GM23338 (cell line): ENCODE measurements around the gene MDM2. TPM values are rescaled to one million over a fixed set of nuclear protein-coding genes. Genes with fewer than 3 reads are reported as not detected.

Experiments used
- ATAC-seq: fragments of 200-7000 bp; cut with Tn5 transposase; 3 replicates; pipeline ENCODE4 v1.9.1; 2020
- DNase-seq: peaks from one replicate; pipeline ENCODE4 v3.0.0-alpha.2; 2015; ENCODE audit warnings: low spot score
- H2AFZ ChIP-seq: fragments of 200-600 bp; sonication (generic); 2 replicates; pipeline ENCODE4 v1.8.0; 2016; ENCODE audit warnings: antibody characterized with exemption, mild to moderate bottlenecking, moderate library complexity
- H3F3A ChIP-seq: fragments of 200-600 bp; sonication (generic); replicated peaks from 2 replicates; pipeline ENCODE4 v1.8.0; 2017; ENCODE audit warnings: antibody characterized with exemption, mixed run types, low read depth
- H3K27ac ChIP-seq: fragments of 200-600 bp; sonication (generic); 2 replicates; pipeline ENCODE4 v1.6.1; 2016; ENCODE audit warnings: low read depth
- H3K27me3 ChIP-seq: fragments of 200-600 bp; sonication (generic); 2 replicates; pipeline ENCODE4 v1.8.0; 2016; ENCODE audit warnings: mild to moderate bottlenecking, mixed run types, moderate library complexity; ENCODE audit not compliant: insufficient read depth
- H3K36me3 ChIP-seq: fragments of 200-600 bp; sonication (generic); 2 replicates; pipeline ENCODE4 v1.8.0; 2016; ENCODE audit warnings: mild to moderate bottlenecking; ENCODE audit not compliant: insufficient read depth
- H3K4me1 ChIP-seq: fragments of 200-600 bp; sonication (generic); 2 replicates; pipeline ENCODE4 v1.8.0; 2016; ENCODE audit warnings: mild to moderate bottlenecking, moderate library complexity; ENCODE audit not compliant: insufficient read depth
- H3K4me2 ChIP-seq: fragments of 200-600 bp; sonication (generic); 2 replicates; pipeline ENCODE4 v1.7.1; 2017; ENCODE audit warnings: mixed run types
- H3K4me3 ChIP-seq: fragments of 200-600 bp; sonication (generic); 2 replicates; pipeline ENCODE4 v1.6.1; 2016; ENCODE audit warnings: mixed run types
- H3K79me2 ChIP-seq: fragments of 200-600 bp; sonication (generic); replicated peaks from 2 replicates; pipeline ENCODE4 v1.8.0; 2017; ENCODE audit warnings: mild to moderate bottlenecking; ENCODE audit not compliant: insufficient read depth
- H3K9me2 ChIP-seq: fragments of 200-600 bp; sonication (generic); 2 replicates; pipeline ENCODE4 v1.8.0; 2017; ENCODE audit not compliant: insufficient read depth
- H4K20me1 ChIP-seq: fragments of 200-600 bp; sonication (generic); replicated peaks from 2 replicates; pipeline ENCODE4 v1.8.0; 2017; ENCODE audit warnings: mild to moderate bottlenecking; ENCODE audit not compliant: insufficient read depth
- H3K27ac Mint-ChIP-seq: 2 replicates; pipeline ENCODE4 v1.8.0; 2020; ENCODE audit warnings: inconsistent platforms, mild to moderate bottlenecking, moderate library complexity, mixed read lengths
- H3K27me3 Mint-ChIP-seq: 3 replicates; pipeline ENCODE4 v1.8.0; 2022; ENCODE audit warnings: low read depth, mild to moderate bottlenecking, moderate library complexity, mixed read lengths, inconsistent platforms; ENCODE audit not compliant: insufficient read depth, poor library complexity
- H3K36me3 Mint-ChIP-seq: 3 replicates; pipeline ENCODE4 v1.8.0; 2021; ENCODE audit warnings: low read depth, mild to moderate bottlenecking, inconsistent platforms, moderate library complexity, mixed read lengths
- H3K4me1 Mint-ChIP-seq: 3 replicates; pipeline ENCODE4 v1.8.0; 2020; ENCODE audit warnings: mild to moderate bottlenecking, inconsistent platforms, mixed read lengths
- H3K4me3 Mint-ChIP-seq: 3 replicates; pipeline ENCODE4 v1.8.0; 2021; ENCODE audit warnings: moderate library complexity, mild to moderate bottlenecking, inconsistent platforms, mixed read lengths
- H3K9me3 Mint-ChIP-seq: 3 replicates; pipeline ENCODE4 v1.8.0; 2020; ENCODE audit warnings: moderate library complexity, mild to moderate bottlenecking, inconsistent platforms, mixed read lengths
- CREB1 ChIP-seq: fragments of 250-450 bp; sonication (Bioruptor Pico); IDR thresholded peaks from 2 replicates; pipeline ENCODE4 v1.5.0; 2020; ENCODE audit warnings: low read depth, mild to moderate bottlenecking, moderate library complexity
- EZH2 ChIP-seq: fragments of 200-600 bp; sonication (generic); IDR thresholded peaks from one replicate; pipeline ENCODE4 v1.8.0; 2017; ENCODE audit warnings: antibody characterized with exemption, mild to moderate bottlenecking, low read depth; ENCODE audit not compliant: unreplicated experiment
- EZH2phosphoT487 ChIP-seq: fragments of 200-600 bp; sonication (generic); IDR thresholded peaks from one replicate; pipeline ENCODE4 v1.8.1; 2018; ENCODE audit warnings: antibody characterized with exemption; ENCODE audit not compliant: unreplicated experiment
- JUNB ChIP-seq: IDR thresholded peaks from one replicate; pipeline ENCODE4 v1.6.1; 2016; ENCODE audit warnings: antibody characterized with exemption; ENCODE audit not compliant: unreplicated experiment
- NANOG ChIP-seq: IDR thresholded peaks from 2 replicates; pipeline ENCODE4 v1.6.1; 2016; ENCODE audit warnings: antibody characterized with exemption, borderline replicate concordance
- ZNF114 ChIP-seq: fragments of 250-450 bp; sonication (Bioruptor Pico); IDR thresholded peaks from 2 replicates; pipeline ENCODE4 v1.5.0; 2020; ENCODE audit warnings: mild to moderate bottlenecking, moderate library complexity
- ZNF331 ChIP-seq: fragments of 250-450 bp; sonication (Bioruptor Pico); IDR thresholded peaks from 2 replicates; pipeline ENCODE4 v1.5.0; 2020; ENCODE audit warnings: low read depth, mild to moderate bottlenecking, moderate library complexity
- polyA plus RNA-seq: library from polyadenylated mRNA; unstranded; fragments of >200 nt; fragmentation: Nextera tagmentation; extraction: Ambion mirVana; gene quantifications from 2 replicates; pipeline ENCODE4 v1.2.1, GENCODE V29; 2016
- total RNA-seq: library from RNA; depleted of rRNA; stranded (reverse); fragments of >200 nt; shearing (Covaris generic); gene quantifications from 2 replicates; pipeline ENCODE4 v1.2.3, GENCODE V29; 2014
- TF ChIP-seq, protein P1 (sequence below): IDR thresholded peaks from 2 replicates; pipeline ENCODE4 v1.6.1; 2016; ENCODE audit warnings: antibody characterized with exemption
- TF ChIP-seq, protein P2 (sequence below): IDR thresholded peaks from one replicate; pipeline ENCODE4 v1.6.1; 2018; ENCODE audit warnings: antibody characterized with exemption; ENCODE audit not compliant: unreplicated experiment
- TF ChIP-seq, protein P3 (sequence below), 2 experiments: fragments of 200-600 bp in 1 of 2; sonication (generic) in 1 of 2; conservative IDR thresholded peaks; 2 replicates each; pipeline versions ENCODE4 v1.5.1 to v1.6.1; 2016 to 2017; ENCODE audit warnings: antibody characterized with exemption in 2 of 2, low read depth in 2 of 2, mild to moderate bottlenecking in 2 of 2, moderate library complexity in 1 of 2
- TF ChIP-seq, protein P4 (sequence below): fragments of 250-450 bp; sonication (Bioruptor Pico); IDR thresholded peaks from 2 replicates; pipeline ENCODE4 v1.5.0; 2020; ENCODE audit warnings: mild to moderate bottlenecking, moderate library complexity

Gene MDM2
- total and polyA plus RNA-seq, 2 experiments from 2014 or later = 105 to 136 TPM

DNA sequence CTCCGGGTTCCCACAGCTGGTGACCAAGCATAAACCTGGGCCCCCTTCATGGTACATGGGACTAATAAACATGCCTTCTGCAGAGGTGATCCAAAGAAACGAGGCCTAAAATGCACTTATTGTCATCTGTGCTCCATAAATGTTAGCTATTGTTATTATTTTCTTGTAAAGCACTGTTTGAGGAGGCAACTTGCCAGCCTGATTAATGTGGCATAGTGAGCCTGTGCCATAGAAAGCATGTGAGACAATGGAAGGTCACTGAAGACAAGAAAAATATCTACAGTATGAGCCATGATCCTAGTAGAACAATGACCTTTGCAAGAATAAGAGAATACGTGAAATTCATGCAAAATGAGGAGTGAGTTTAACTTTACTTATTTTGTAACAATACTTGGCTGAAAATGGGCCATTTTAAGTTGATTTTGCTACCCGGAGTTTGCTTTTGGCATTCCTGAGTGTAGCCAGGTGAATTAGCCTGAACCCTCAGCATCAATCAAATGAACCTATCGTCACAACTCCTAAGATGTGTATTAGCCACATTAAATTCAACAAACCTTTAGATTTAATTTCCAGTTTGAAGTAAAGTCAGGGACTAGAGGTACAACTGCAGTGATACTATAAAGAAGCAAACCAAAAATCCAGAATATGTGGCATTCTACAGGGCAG is 72.8 kb downstream of the MDM2 start (continued):
- TF ChIP-seq, protein P1, sequence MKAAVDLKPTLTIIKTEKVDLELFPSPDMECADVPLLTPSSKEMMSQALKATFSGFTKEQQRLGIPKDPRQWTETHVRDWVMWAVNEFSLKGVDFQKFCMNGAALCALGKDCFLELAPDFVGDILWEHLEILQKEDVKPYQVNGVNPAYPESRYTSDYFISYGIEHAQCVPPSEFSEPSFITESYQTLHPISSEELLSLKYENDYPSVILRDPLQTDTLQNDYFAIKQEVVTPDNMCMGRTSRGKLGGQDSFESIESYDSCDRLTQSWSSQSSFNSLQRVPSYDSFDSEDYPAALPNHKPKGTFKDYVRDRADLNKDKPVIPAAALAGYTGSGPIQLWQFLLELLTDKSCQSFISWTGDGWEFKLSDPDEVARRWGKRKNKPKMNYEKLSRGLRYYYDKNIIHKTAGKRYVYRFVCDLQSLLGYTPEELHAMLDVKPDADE = no peak

DNA sequence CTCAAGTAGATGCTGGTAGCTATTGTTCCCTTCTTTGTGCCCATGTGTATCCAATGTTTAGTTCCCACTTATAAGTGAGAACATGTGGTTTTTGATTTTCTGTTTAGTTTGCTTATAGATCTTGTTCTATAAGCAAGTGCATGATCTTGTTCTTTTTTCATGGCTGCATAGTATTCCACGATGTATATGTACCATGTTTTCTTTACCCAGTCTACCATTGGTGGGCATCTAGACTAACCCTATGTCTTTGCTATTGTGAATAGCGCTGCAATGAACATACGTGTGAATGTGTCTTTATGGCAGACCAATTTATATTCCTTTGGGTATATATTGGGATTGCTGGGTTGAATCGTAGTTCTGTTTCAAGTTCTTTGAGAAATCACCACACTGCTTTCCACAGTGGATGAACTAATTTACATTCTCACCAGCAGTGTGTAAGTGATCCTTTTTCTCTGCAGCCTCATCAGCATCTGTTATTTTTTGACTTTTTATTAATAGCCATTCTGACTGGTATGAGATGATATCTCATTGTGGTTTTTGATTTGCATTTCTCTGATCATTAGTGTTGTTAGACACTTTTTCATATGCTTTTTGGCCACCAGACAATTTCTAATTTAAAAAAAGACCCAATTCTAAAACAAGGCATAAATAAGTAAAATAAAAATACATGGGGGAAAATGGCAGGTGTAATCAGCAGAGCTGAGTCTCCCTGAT is 74.4 kb downstream of the MDM2 start:
- no peak overlapping the region for H3K27ac ChIP-seq
- H4K20me1 ChIP-seq = no peaks in the 10 kb centered on the region
- H3K9me2 ChIP-seq = no peaks in the 10 kb centered on the region
- Mint-ChIP-seq H3K36me3 (no peaks in the 10 kb centered on the region), H3K4me1 (no peaks in the 10 kb centered on the region), H3K27me3 (peaks cover 2% of the 10 kb centered on the region), H3K9me3 (no peaks in the 10 kb centered on the region), H3K4me3 (no peak overlapping the region), H3K27ac (no peak overlapping the region)
- no peak overlapping the region for H3K4me3 ChIP-seq
- H3K27me3 ChIP-seq = no peaks in the 10 kb centered on the region
- H3K4me2 ChIP-seq = no peak overlapping the region
- H3F3A ChIP-seq = no peaks in the 10 kb centered on the region
- no peak for DNase-seq
- no peak overlapping the region for H2AFZ ChIP-seq
- no peak for ATAC-seq
- H3K4me1 ChIP-seq = no peaks in the 10 kb centered on the region
- H3K36me3 ChIP-seq = no peaks in the 10 kb centered on the region
- H3K79me2 ChIP-seq = no peaks in the 10 kb centered on the region
- TF ChIP-seq NANOG = no peak
- no peak for TF ChIP-seq EZH2
- no peak for TF ChIP-seq EZH2phosphoT487
- no peak for TF ChIP-seq ZNF331 (CRISPR knock-in tag)
- TF ChIP-seq, protein P2, sequence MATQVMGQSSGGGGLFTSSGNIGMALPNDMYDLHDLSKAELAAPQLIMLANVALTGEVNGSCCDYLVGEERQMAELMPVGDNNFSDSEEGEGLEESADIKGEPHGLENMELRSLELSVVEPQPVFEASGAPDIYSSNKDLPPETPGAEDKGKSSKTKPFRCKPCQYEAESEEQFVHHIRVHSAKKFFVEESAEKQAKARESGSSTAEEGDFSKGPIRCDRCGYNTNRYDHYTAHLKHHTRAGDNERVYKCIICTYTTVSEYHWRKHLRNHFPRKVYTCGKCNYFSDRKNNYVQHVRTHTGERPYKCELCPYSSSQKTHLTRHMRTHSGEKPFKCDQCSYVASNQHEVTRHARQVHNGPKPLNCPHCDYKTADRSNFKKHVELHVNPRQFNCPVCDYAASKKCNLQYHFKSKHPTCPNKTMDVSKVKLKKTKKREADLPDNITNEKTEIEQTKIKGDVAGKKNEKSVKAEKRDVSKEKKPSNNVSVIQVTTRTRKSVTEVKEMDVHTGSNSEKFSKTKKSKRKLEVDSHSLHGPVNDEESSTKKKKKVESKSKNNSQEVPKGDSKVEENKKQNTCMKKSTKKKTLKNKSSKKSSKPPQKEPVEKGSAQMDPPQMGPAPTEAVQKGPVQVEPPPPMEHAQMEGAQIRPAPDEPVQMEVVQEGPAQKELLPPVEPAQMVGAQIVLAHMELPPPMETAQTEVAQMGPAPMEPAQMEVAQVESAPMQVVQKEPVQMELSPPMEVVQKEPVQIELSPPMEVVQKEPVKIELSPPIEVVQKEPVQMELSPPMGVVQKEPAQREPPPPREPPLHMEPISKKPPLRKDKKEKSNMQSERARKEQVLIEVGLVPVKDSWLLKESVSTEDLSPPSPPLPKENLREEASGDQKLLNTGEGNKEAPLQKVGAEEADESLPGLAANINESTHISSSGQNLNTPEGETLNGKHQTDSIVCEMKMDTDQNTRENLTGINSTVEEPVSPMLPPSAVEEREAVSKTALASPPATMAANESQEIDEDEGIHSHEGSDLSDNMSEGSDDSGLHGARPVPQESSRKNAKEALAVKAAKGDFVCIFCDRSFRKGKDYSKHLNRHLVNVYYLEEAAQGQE = no peak
- no peak for TF ChIP-seq CREB1
- TF ChIP-seq ZNF114 (CRISPR knock-in tag) = no peak
- TF ChIP-seq, protein P3, sequence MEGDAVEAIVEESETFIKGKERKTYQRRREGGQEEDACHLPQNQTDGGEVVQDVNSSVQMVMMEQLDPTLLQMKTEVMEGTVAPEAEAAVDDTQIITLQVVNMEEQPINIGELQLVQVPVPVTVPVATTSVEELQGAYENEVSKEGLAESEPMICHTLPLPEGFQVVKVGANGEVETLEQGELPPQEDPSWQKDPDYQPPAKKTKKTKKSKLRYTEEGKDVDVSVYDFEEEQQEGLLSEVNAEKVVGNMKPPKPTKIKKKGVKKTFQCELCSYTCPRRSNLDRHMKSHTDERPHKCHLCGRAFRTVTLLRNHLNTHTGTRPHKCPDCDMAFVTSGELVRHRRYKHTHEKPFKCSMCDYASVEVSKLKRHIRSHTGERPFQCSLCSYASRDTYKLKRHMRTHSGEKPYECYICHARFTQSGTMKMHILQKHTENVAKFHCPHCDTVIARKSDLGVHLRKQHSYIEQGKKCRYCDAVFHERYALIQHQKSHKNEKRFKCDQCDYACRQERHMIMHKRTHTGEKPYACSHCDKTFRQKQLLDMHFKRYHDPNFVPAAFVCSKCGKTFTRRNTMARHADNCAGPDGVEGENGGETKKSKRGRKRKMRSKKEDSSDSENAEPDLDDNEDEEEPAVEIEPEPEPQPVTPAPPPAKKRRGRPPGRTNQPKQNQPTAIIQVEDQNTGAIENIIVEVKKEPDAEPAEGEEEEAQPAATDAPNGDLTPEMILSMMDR (conservative IDR thresholded peaks at IDR 0.05; ENCODE audit: low read depth in 2 of 2) = no peak
- no peak for TF ChIP-seq JUNB
- TF ChIP-seq, protein P4, sequence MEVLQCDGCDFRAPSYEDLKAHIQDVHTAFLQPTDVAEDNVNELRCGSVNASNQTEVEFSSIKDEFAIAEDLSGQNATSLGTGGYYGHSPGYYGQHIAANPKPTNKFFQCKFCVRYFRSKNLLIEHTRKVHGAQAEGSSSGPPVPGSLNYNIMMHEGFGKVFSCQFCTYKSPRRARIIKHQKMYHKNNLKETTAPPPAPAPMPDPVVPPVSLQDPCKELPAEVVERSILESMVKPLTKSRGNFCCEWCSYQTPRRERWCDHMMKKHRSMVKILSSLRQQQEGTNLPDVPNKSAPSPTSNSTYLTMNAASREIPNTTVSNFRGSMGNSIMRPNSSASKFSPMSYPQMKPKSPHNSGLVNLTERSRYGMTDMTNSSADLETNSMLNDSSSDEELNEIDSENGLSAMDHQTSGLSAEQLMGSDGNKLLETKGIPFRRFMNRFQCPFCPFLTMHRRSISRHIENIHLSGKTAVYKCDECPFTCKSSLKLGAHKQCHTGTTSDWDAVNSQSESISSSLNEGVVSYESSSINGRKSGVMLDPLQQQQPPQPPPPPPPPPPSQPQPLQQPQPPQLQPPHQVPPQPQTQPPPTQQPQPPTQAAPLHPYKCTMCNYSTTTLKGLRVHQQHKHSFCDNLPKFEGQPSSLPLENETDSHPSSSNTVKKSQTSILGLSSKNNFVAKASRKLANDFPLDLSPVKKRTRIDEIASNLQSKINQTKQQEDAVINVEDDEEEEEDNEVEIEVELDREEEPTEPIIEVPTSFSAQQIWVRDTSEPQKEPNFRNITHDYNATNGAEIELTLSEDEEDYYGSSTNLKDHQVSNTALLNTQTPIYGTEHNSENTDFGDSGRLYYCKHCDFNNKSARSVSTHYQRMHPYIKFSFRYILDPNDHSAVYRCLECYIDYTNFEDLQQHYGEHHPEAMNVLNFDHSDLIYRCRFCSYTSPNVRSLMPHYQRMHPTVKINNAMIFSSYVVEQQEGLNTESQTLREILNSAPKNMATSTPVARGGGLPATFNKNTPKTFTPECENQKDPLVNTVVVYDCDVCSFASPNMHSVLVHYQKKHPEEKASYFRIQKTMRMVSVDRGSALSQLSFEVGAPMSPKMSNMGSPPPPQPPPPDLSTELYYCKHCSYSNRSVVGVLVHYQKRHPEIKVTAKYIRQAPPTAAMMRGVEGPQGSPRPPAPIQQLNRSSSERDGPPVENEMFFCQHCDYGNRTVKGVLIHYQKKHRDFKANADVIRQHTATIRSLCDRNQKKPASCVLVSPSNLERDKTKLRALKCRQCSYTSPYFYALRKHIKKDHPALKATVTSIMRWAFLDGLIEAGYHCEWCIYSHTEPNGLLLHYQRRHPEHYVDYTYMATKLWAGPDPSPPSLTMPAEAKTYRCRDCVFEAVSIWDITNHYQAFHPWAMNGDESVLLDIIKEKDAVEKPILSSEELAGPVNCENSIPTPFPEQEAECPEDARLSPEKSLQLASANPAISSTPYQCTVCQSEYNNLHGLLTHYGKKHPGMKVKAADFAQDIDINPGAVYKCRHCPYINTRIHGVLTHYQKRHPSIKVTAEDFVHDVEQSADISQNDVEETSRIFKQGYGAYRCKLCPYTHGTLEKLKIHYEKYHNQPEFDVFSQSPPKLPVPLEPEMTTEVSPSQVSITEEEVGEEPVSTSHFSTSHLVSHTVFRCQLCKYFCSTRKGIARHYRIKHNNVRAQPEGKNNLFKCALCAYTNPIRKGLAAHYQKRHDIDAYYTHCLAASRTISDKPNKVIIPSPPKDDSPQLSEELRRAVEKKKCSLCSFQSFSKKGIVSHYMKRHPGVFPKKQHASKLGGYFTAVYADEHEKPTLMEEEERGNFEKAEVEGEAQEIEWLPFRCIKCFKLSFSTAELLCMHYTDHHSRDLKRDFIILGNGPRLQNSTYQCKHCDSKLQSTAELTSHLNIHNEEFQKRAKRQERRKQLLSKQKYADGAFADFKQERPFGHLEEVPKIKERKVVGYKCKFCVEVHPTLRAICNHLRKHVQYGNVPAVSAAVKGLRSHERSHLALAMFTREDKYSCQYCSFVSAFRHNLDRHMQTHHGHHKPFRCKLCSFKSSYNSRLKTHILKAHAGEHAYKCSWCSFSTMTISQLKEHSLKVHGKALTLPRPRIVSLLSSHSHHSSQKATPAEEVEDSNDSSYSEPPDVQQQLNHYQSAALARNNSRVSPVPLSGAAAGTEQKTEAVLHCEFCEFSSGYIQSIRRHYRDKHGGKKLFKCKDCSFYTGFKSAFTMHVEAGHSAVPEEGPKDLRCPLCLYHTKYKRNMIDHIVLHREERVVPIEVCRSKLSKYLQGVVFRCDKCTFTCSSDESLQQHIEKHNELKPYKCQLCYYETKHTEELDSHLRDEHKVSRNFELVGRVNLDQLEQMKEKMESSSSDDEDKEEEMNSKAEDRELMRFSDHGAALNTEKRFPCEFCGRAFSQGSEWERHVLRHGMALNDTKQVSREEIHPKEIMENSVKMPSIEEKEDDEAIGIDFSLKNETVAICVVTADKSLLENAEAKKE (CRISPR knock-in tag) = no peak
